D721Med (cell line): ENCODE data around the gene CHST8.

Source experiments
- DNase-seq: peaks from one replicate; pipeline ENCODE4 v3.0.0; 2011; ENCODE audit warnings: low spot score; ENCODE audit not compliant: insufficient read length
- FAIRE-seq: peaks from 2 replicates; lab custom pipeline; 2011; peaks lifted over from hg19 to GRCh38; lab: Jason Lieb, UNC
- TF ChIP-seq, protein P1 (sequence below): IDR thresholded peaks from 2 replicates; pipeline ENCODE4 v1.5.1; 2012; ENCODE audit warnings: mild to moderate bottlenecking, control low read depth; ENCODE audit not compliant: insufficient read depth; ENCODE audit errors: missing control alignments

The CHST8 gene

DNA sequence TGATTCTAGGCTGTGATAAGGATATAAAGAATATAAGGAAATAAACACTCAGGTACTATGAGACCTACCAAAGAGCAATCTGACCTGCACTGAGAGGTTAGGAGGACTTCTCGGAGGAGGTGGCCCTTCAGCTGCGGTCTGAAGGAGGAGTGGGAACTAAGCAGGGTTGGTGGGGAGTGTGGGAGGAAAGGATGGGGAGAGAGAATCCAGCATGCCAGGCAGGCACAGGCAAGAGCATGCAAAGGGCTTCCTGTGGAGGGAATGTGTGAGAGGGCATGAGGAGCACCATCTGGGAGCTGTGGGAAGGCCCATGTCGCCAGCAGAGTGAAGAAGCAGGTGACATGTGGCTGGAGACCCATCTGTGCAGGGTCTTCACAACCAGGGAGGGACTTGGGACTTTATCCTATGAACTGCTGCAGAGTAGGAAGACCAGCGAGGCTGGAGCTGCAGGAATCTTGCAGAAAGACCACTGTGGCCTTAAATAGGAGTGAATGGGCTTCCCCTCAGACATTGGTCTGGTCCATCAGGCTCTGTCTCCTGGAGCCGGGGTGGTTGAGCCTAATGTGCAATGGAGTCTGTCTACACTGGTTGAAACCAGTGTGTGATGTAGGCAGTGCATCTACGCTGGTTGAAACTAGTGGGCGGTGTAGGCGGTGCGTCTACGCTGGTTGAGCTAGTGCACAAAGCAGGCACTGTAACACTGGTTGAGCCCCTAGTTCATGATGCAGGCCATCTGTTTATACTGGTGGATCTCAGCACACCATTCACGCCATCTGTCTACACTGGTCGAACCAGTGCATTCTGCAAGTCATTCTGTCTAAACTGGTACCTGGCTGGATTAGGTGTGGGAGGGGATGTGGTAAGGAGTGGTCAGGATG is 6.4 kb downstream of the CHST8 start:
- no peak for FAIRE-seq
- TF ChIP-seq, protein P1, sequence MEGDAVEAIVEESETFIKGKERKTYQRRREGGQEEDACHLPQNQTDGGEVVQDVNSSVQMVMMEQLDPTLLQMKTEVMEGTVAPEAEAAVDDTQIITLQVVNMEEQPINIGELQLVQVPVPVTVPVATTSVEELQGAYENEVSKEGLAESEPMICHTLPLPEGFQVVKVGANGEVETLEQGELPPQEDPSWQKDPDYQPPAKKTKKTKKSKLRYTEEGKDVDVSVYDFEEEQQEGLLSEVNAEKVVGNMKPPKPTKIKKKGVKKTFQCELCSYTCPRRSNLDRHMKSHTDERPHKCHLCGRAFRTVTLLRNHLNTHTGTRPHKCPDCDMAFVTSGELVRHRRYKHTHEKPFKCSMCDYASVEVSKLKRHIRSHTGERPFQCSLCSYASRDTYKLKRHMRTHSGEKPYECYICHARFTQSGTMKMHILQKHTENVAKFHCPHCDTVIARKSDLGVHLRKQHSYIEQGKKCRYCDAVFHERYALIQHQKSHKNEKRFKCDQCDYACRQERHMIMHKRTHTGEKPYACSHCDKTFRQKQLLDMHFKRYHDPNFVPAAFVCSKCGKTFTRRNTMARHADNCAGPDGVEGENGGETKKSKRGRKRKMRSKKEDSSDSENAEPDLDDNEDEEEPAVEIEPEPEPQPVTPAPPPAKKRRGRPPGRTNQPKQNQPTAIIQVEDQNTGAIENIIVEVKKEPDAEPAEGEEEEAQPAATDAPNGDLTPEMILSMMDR: no peak
- no peak for DNase-seq

DNA sequence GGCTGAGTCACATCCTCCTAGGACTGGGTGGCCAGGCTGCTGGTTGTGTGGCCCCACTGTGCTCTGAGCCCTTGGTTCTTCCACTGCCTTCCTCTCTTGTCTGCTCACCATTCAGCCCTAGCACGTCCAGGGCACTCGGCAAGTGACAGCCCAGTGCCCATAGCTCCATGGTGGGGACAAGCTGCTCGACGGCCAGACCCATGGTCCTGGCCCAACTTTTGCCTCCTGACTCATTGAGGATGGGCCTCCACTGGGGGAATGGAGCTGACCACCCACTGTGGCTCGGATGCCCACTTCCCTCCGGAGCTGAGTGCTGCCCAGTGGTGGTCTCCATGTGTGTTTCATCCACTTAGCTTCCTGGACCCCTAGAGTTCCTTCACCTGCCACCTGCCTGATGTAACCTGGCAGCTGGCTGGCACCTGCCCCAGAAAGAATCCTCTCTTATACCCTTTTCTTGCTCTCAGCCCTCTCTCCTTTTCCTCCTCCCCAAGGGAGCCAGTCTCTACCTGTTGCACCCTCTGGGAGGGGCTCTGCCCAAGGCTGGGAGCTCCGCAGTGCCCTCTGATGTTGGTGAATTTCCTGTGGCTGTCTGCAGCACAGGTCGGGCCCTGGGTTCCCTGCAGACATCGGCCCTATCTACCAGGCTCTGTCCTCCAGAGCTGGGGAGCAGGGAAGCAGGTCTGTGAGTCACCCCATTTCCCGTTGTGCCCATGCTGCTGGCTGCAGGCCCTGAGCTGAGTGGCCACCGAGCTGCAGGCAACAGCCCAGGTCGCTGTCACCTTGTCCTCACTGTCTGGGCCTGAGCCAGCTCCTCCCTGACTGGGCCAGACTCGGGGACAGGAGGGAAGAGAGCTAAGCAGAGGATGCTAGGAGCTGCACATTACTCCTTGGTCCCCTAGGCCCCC is 7.4 kb downstream of the CHST8 start:
- TF ChIP-seq, protein P1: no peak
- DNase-seq (no peak), FAIRE-seq (no peak)

DNA sequence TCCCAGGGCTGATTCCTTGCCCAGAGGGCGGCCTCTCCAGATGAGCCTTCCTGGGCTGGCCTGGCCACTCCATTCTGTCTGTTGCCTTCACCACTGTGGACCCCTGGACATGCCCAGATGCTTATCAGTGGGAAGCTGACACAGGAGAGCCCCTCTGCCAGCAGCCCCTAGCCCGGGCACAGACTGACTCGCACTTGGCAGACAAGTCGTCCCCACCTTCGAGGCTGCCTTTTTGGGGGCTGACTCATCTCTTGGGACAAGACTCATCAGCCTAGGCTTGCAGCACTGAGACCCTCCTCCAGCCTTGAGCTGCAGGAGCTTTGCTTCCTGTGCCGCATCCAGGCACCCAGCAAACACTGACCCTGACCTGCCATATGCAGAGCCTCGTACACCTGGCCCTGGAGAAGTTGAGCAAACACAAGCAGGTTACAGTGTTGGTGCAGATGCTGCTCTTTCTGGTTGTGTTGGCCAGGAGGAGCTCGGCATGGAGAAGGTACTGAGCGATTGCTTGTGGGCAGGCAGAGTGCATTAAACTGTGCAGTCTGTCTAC is 8.1 kb downstream of the CHST8 start:
- no peak for DNase-seq
- TF ChIP-seq, protein P1: no peak
- FAIRE-seq: no peak

DNA sequence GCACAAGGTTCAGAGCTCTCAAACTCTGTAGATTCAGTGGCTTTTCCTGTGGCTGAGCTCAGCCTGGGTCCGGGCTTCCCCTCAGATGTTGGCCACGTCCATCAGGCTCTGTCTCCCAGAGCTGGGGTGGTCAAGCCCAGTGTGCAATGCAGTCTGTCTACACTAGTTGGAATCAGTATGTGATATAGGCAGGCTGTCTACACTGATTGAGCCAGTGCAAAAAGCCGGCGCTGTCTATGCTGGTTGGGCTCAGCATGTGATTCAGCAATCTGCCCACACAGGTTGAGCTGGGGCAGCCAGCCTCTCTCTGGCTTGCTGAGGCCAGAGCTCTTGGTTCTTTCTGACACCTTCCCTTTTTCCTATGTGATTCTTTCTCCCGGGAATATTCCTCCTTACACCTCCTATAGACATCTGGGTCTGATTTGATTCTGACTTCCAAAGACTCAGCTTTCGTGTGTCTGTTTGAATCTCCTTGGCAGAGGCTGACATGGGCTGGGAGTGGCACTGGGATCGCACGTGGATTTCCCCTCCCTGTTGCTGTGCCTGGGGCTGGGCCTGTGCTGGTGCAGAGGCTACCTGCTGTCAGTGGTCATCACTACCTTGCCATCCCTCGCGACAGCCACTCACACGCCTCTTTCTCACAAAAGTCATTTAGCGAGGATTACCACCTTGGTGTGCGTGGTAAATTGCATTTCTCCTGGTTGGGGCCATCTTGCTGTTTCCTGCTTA is 9.3 kb downstream of the CHST8 start:
- DNase-seq (no peak), FAIRE-seq (no peak)

DNA sequence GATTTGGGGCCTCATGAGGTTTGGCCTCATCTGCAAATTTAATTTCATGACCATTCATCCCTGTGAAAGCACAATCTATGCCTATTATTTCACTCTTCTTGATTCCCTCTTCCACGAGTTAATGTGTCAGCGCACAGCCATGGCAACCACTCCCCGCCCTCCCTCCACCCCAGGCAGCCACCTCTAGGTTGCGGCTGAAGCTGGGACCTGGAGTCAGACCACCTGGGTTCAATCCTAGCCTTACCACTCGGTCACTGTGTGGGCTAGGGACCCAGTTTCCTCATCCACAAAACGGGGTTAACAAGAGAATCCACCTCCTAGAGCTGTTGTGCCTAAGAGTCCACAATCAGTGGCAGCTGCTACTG is 9.8 kb downstream of the CHST8 start:
- no peak for FAIRE-seq
- no peak for DNase-seq
- TF ChIP-seq, protein P1: no peak

More for the DNA sequence above, 9.3 kb downstream of the CHST8 start:
- TF ChIP-seq, protein P1: no peak

DNA sequence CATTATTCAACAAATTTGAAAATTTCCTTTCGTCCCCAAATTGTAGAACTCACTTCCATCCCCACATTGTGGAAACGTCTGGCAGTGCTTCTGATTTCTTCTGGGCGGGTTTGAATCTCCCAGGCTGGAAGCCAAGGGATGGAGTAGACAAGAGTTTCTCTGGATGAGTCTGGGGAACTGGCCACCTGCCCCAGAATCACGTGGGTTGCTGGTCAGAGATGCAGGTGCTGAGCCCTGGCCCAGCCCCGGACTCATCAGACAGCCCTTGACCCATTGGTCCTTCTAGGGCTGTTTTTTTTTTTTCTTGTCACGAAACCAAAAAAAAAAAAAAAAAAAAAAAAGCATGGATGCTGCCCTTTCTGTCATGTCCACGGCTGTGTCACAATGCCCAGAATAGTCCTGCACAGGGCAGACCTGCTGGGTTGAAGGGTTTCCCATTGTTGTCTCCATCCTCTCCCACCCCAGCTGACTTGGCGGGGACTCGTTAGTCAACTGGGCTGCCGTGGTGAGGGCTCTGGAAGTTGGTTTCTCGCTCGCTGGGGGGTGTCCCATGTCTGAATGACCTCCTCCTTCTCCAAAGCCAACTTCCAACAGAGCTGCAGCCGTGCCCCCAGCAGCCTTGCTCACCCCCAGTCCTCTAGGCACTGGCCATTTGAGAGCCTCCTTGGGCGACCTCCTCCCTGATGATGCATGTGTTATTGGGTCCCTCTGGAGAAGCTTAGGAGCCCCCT is 12.8 kb downstream of the CHST8 start:
- DNase-seq (no peak), FAIRE-seq (no peak)
- TF ChIP-seq, protein P1: no peak
